MCF 10A (cell line): ENCODE measurements around the gene BANP. TPM values are rescaled to one million over a fixed set of nuclear protein-coding genes. Genes with fewer than 3 reads are reported as not detected.
"Not testable (repeated sequence)": the region's sequence is repeated elsewhere in the genome, so short reads cannot be mapped to it uniquely, and the experiment has no call there.

Source experiments
- BruUV-seq: library from RNA; stranded (reverse); fragments of 400-500 nt; replicated peaks from 2 replicates; lab custom pipeline; 2021; lab: Mats Ljungman, UMichigan
- CTCF ChIA-PET: fragments of 300-600 bp; sonication (Branson Sonifier 250); formaldehyde crosslinking; extraction: SDS; loops from one replicate; lab custom pipeline; 2021; ENCODE audit warnings: antibody characterized with exemption, inconsistent platforms; lab: Yijun Ruan, JAX
- POLR2A ChIA-PET: fragments of 300-600, 350-650 bp; sonication (Branson Sonifier 250); formaldehyde crosslinking; extraction: SDS; loops from one replicate; lab custom pipeline; 2020; ENCODE audit warnings: antibody characterized with exemption, inconsistent platforms; lab: Yijun Ruan, JAX
- DNase-seq: peaks from one replicate; pipeline ENCODE4 v3.0.0-alpha.2; 2018; ENCODE audit not compliant: unreplicated experiment
- H3K27ac Mint-ChIP-seq: one replicate; pipeline ENCODE4 v1.8.0; 2022; ENCODE audit warnings: mild to moderate bottlenecking, low read depth, mixed read lengths; ENCODE audit not compliant: unreplicated experiment
- H3K27me3 Mint-ChIP-seq: one replicate; pipeline ENCODE4 v1.8.0; 2022; ENCODE audit warnings: mixed read lengths; ENCODE audit not compliant: insufficient read depth, unreplicated experiment
- H3K36me3 Mint-ChIP-seq: one replicate; pipeline ENCODE4 v1.8.0; 2022; ENCODE audit warnings: mild to moderate bottlenecking, moderate library complexity, mixed read lengths; ENCODE audit not compliant: insufficient read depth, unreplicated experiment
- H3K4me1 Mint-ChIP-seq: one replicate; pipeline ENCODE4 v1.8.0; 2022; ENCODE audit warnings: mixed read lengths; ENCODE audit not compliant: insufficient read depth, unreplicated experiment
- H3K4me3 Mint-ChIP-seq: one replicate; pipeline ENCODE4 v1.8.0; 2022; ENCODE audit warnings: mild to moderate bottlenecking, moderate library complexity, mixed read lengths; ENCODE audit not compliant: unreplicated experiment
- H3K9me3 Mint-ChIP-seq: one replicate; pipeline ENCODE4 v1.8.0; 2022; ENCODE audit warnings: mixed read lengths; ENCODE audit not compliant: unreplicated experiment
- intact Hi-C: fragments of 100-400 bp; cut with micrococcal nuclease; formaldehyde crosslinking; loops from 2 replicates; pipeline ENCODE4 v1.14.1; 2022
- total RNA-seq: library from RNA; stranded (reverse); gene quantifications from 2 replicates; pipeline ENCODE4 v1.2.3, GENCODE V29; 2022
- TF ChIP-seq, protein P1 (sequence below): fragments of 200-600 bp; IDR thresholded peaks from one replicate; pipeline ENCODE4 v1.8.0; 2022; ENCODE audit warnings: antibody characterized with exemption, mild to moderate bottlenecking; ENCODE audit not compliant: unreplicated experiment

Gene BANP
- total RNA-seq, 1 experiment from 2014 or later, result 38.2 TPM

DNA sequence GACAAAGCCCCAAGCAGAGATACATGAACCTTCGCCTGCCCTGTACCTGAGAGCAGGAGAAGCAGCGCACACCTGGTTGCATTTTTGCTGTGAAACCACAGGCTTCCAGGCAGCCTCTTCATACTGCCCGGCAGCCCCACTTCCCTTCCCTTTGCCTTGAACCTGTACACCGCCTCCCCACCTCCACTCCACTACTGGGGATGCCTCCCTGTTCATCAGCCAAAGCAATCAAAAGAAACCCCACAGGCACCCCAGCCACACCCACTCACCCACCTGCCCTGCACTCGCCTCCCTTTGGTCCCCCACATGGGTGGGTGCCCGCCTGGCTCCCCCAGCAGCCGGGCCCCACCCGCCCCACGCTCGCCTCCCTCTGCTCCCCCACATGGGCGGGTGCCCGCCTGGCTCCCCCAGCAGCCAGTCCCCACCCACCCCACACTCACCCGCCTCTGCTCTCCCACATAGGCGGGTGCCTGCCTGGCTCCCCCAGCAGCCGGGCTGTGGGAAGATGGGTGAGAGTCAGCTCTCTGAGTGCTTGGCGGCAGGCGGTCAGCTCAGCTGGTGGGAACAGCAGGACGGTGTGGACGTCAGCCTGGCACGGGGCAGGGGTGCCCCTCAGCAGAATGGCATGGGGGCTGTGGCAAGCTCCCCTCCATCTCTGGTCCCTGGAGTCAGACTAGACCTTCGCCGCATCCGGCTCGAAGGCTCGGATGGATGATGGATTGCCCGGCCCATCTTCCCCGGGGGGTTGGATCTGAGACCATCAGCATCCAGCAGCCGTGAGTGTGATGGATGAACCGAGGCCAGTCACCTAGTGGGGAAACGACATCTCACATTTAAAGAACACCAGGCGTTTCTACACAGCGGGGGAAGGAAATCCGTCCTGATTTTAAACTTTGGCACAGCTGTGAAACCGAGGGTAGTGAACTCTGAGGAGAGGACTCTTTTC lies 135.6 kb downstream of the BANP start:
- BruUV-seq, result no TSS peak
- Mint-ChIP-seq H3K4me3 (no peak overlapping the region), H3K36me3 (no peaks in the 10 kb centered on the region), H3K27ac (no peak overlapping the region), H3K27me3 (no peaks in the 10 kb centered on the region), H3K9me3 (no peaks in the 10 kb centered on the region), H3K4me1 (no peaks in the 10 kb centered on the region)
- CTCF ChIA-PET, result no interaction called here
- POLR2A ChIA-PET, result no interaction called here
- TF ChIP-seq, protein P1, sequence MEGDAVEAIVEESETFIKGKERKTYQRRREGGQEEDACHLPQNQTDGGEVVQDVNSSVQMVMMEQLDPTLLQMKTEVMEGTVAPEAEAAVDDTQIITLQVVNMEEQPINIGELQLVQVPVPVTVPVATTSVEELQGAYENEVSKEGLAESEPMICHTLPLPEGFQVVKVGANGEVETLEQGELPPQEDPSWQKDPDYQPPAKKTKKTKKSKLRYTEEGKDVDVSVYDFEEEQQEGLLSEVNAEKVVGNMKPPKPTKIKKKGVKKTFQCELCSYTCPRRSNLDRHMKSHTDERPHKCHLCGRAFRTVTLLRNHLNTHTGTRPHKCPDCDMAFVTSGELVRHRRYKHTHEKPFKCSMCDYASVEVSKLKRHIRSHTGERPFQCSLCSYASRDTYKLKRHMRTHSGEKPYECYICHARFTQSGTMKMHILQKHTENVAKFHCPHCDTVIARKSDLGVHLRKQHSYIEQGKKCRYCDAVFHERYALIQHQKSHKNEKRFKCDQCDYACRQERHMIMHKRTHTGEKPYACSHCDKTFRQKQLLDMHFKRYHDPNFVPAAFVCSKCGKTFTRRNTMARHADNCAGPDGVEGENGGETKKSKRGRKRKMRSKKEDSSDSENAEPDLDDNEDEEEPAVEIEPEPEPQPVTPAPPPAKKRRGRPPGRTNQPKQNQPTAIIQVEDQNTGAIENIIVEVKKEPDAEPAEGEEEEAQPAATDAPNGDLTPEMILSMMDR, result no peak
- no peak for DNase-seq
- intact Hi-C loops, result no loop called here

DNA sequence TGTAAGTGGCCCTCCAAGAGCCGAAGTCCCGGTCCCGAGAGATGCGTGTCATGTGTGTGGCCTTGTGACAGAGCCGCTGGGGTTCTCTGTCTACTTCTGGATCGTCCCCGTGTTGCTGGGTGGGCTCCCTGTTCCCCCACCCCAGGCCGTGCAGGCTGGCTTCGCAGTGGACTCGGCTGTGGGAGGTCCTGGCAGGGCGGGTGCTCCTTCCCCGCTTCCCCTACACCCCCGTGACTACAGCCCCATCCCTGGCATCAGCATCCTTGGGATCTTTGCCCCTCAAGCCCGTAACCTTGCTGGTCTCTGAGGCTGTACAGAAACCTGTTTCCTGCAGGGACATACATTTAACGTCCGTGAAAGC lies 136.3 kb downstream of the BANP start:
- ChIA-PET POLR2A (no interaction called here), CTCF (interaction anchor here (0.6 kb wide), 1 partner anchor 17 kb away, joined by 4 read pairs; no protein-coding TSS in a partner anchor)
- H3K27ac Mint-ChIP-seq, result no peak overlapping the region
- H3K4me3 Mint-ChIP-seq, result no peak overlapping the region
- H3K4me1 Mint-ChIP-seq, result no peaks in the 10 kb centered on the region
- BruUV-seq, result no TSS peak
- intact Hi-C loops, result no loop called here
- no peak for DNase-seq
- H3K36me3 Mint-ChIP-seq, result no peaks in the 10 kb centered on the region
- H3K27me3 Mint-ChIP-seq, result no peaks in the 10 kb centered on the region
- TF ChIP-seq, protein P1, result no peak
- H3K9me3 Mint-ChIP-seq, result no peaks in the 10 kb centered on the region

DNA sequence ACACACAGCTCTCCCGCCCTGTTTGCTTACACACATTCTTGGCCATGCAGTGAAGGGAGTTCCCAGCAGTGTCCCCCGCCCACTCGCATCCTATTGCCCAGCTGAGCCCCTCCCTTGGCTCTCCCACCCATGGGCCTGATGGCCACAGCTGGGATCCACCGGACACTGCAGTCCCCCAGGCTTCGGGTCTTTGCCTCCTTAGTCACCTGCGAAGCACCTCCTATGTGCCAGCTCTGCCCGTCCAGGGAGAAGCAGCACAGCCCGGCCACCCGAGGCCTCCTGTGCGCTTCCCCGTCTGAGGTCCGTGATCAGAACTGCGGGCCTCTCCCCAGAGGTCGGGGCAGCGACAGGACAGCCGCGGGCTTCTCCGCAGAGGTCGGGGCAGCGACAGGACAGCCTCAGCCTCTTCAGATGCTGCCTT lies 136.9 kb downstream of the BANP start:
- no peak for DNase-seq
- no TSS peak for BruUV-seq
- intact Hi-C loops, result no loop called here
- Mint-ChIP-seq H3K27me3 (no peaks in the 10 kb centered on the region), H3K9me3 (no peaks in the 10 kb centered on the region), H3K4me1 (no peaks in the 10 kb centered on the region), H3K4me3 (no peak overlapping the region), H3K36me3 (no peaks in the 10 kb centered on the region), H3K27ac (peak overlapping the region; percentile 49)
- ChIA-PET CTCF (interaction anchor here (0.6 kb wide), 1 partner anchor 17 kb away, joined by 4 read pairs; no protein-coding TSS in a partner anchor), POLR2A (no interaction called here)
- TF ChIP-seq, protein P1, result no peak

DNA sequence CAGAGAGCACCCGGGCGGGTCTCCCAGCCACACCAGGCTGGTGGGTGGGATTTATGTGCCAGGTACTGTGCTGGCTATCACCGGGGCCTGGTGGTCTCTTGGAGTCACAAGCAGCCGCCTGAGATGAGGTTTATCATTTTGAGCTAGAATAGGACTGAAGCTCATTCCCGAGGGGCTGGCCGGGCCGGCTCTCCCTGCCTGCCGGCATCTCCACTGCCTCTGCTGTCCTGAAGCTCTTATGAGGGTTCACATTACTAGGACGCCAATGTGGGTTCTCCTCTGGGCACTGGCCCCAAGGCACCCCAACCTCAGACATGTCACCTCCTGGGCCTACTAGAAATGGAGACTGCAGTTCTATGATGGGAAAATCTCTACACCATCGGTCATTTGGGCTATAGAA lies 137.4 kb downstream of the BANP start:
- H3K27me3 Mint-ChIP-seq, CTCF ChIA-PET, BruUV-seq, DNase-seq, H3K36me3 Mint-ChIP-seq, intact Hi-C loops, H3K4me1 Mint-ChIP-seq, POLR2A ChIA-PET, H3K4me3 Mint-ChIP-seq, H3K9me3 Mint-ChIP-seq: not testable (repeated sequence)
- peak overlapping the region; percentile 49 for H3K27ac Mint-ChIP-seq

DNA sequence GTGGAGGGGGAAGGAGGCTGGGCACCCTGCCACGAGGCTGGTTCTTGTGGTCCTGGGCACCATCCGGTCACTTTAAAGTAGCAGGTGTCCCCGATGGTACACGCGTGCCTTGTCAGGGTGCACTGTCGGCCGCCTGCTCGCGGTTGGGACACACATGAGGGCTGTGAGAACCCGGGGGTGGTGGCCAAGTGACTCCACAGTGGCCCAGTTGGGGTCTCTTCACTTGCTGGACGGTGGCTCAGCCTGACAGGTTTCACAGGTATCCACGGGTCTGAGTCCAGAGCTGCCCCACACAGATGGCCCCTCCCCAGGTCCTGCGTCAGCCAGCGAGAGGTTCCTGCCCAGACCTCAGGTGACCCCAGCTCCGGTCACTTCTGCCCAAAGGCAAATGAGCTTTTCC lies 137.8 kb downstream of the BANP start:
- H3K9me3 Mint-ChIP-seq, POLR2A ChIA-PET, CTCF ChIA-PET, intact Hi-C loops, H3K27me3 Mint-ChIP-seq, H3K27ac Mint-ChIP-seq, H3K4me1 Mint-ChIP-seq, BruUV-seq, DNase-seq, H3K36me3 Mint-ChIP-seq, H3K4me3 Mint-ChIP-seq: not testable (repeated sequence)

DNA sequence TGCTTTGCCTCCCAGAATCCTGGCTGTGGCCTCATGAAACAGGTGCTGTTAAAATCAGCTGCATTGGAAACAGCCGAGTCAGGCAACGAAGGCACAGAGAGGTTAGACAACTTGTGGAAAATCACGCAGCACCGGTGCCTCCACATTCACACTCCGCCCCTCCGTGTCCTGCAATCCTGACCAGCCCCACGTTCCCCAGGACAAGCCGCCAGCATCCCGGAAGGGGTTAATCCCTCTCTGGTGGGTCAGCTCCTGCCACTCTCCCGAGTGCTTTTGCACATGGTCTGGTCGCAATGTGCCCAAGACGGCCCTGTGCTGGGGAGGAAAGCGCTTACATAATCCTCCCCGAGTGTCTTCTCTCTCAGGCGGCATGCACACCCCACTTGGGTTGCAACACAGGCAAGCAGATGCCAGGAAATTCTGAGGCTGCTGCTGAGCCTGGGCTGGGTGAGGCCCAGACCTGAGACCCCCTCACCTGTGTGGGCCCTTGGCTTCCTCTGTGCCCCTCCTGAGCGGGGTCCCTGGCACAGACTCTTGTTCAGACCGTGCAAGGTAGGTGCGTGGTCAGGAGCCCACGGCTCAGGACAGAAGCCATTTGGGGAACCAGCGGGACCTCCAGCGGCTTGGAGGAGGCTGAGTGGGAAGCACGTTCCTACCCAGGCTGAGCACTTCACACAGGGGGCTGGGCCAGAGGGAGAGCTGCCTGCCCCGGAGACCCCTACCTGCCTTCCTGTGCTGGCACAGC lies 138.6 kb downstream of the BANP start:
- BruUV-seq, H3K4me3 Mint-ChIP-seq, CTCF ChIA-PET, intact Hi-C loops, POLR2A ChIA-PET, H3K27me3 Mint-ChIP-seq, H3K27ac Mint-ChIP-seq, H3K9me3 Mint-ChIP-seq, H3K4me1 Mint-ChIP-seq, DNase-seq, H3K36me3 Mint-ChIP-seq: not testable (repeated sequence)
